Measurements from ENCODE around the gene ATXN1.

The ATXN1 gene

DNA sequence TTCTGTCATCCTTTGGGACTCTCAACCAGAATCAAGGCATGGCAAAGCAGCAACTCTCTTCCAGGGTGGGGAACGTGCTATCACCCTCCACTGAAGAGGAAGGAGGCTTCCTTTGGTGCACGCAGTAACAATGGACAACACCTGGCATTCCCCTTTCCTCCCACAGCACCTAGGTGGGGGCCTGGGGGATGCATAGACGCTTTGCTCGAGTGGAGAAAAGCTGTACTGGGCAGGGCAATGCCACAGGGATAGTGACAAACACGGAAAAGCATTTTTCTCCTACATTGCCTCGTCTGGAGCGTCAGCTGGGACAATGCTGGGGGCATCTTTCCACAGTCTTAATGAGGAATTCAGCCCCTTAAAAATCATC is 439.9 kb downstream of the ATXN1 start:
- no peak for DNase-seq (ENCODE audit: extremely low read depth, insufficient read length)
- H3K27me3 ChIP-seq (replicated peaks; ENCODE audit: control insufficient read depth, insufficient read depth, low read length) = no peaks in the 10 kb centered on the region
- TF ChIP-seq, protein P1, sequence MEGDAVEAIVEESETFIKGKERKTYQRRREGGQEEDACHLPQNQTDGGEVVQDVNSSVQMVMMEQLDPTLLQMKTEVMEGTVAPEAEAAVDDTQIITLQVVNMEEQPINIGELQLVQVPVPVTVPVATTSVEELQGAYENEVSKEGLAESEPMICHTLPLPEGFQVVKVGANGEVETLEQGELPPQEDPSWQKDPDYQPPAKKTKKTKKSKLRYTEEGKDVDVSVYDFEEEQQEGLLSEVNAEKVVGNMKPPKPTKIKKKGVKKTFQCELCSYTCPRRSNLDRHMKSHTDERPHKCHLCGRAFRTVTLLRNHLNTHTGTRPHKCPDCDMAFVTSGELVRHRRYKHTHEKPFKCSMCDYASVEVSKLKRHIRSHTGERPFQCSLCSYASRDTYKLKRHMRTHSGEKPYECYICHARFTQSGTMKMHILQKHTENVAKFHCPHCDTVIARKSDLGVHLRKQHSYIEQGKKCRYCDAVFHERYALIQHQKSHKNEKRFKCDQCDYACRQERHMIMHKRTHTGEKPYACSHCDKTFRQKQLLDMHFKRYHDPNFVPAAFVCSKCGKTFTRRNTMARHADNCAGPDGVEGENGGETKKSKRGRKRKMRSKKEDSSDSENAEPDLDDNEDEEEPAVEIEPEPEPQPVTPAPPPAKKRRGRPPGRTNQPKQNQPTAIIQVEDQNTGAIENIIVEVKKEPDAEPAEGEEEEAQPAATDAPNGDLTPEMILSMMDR (IDR thresholded peaks at IDR 0.05; ENCODE audit: insufficient read depth, low read length, poor library complexity, severe bottlenecking) = no peak
- H3K4me3 ChIP-seq (replicated peaks; ENCODE audit: low read depth, low read length) = no peak overlapping the region
- no peaks in the 10 kb centered on the region; the same call in 1 of the 2 replicates for H3K36me3 ChIP-seq (ENCODE audit: control insufficient read depth, insufficient read depth, low read length)

DNA sequence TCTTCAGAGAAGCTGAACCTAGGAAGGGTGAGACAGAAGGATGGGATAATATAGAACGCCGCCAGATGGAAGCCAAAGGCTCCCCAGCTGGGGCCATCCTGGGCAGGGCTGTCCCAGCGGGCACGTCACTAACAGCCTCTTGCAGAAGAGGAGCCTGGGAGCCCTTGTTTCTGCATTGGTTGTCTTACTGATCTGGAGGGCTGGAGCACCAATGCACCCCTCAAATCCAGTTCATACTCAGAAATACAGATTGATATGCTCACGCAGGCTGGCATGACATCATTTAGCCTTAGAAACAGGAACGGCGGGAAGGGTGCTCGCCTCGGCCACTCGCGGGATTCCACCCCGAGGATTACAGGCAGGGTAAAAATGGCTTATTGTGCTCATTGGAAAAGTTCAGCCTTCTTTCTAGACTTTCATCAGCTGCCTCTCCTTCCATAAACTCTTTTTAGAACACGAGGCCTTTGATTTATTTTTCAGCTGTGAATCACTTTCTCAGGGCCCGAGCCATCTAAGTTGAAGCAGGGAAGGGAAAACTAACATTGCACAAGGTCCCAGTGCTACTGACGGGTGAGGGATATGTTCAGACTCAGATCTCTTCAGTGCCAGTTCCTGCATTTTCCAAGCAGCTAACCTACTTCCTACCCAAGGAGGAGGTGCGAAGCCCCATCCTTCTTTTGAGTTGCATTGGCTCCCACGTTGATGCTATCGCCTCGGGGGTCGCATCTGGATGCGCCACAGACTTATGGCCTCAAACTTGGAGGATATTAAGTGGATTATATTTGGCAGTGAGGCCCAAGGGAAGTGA is 440.5 kb downstream of the ATXN1 start:
- H3K4me3 ChIP-seq (replicated peaks; ENCODE audit: low read depth, low read length) = no peak overlapping the region; the same call in 1 of the 2 replicates
- TF ChIP-seq, protein P1 (IDR thresholded peaks at IDR 0.05; ENCODE audit: insufficient read depth, low read length, poor library complexity, severe bottlenecking) = no peak
- no peaks in the 10 kb centered on the region for H3K27me3 ChIP-seq (replicated peaks; ENCODE audit: control insufficient read depth, insufficient read depth, low read length)
- no peak for DNase-seq (ENCODE audit: extremely low read depth, insufficient read length)
- H3K36me3 ChIP-seq (ENCODE audit: control insufficient read depth, insufficient read depth, low read length) = no peaks in the 10 kb centered on the region; the same call in 1 of the 2 replicates

DNA sequence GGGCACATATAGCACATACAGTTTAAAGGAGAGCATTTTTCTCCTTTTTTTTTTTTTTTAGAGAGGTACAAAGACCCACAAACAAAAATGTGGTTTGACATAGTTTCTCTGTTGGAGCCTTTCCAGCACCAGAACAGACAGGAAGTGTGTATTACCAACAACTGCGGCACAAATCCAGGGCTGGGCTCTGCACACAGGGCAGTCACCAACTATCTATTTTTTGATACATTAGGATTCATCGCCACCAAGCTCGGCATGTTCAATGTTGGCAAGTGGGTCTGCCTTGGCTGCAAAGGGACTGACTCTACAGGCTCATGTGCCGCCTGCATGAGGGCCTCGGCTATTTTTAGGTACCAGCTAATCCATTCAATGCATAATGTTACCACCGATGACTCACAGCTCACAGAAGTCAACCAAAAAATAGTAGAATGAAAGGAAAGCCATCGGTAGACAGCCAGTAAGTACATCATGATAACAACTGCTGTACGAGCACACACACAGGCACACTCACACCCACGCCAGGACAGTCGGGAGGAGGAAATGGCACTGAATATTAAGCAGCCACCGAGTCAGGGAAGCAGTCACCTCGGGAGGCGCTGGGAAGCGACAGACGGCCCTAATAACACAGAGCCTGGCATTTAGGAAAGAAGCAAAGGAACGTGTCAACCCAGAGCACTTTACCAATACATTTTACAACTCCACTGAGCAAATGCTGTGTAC is 441.3 kb downstream of the ATXN1 start:
- Histone ChIP-seq H3K27me3 (replicated peaks; ENCODE audit: control insufficient read depth, insufficient read depth, low read length) (no peaks in the 10 kb centered on the region), H3K36me3 (ENCODE audit: control insufficient read depth, insufficient read depth, low read length) (no peaks in the 10 kb centered on the region; the same call in 1 of the 2 replicates), H3K4me3 (replicated peaks; ENCODE audit: low read depth, low read length) (peak overlapping the region; percentile 25)
- DNase-seq (ENCODE audit: extremely low read depth, insufficient read length) = peak; percentile 71
- TF ChIP-seq, protein P1 (IDR thresholded peaks at IDR 0.05; ENCODE audit: insufficient read depth, low read length, poor library complexity, severe bottlenecking) = no peak

DNA sequence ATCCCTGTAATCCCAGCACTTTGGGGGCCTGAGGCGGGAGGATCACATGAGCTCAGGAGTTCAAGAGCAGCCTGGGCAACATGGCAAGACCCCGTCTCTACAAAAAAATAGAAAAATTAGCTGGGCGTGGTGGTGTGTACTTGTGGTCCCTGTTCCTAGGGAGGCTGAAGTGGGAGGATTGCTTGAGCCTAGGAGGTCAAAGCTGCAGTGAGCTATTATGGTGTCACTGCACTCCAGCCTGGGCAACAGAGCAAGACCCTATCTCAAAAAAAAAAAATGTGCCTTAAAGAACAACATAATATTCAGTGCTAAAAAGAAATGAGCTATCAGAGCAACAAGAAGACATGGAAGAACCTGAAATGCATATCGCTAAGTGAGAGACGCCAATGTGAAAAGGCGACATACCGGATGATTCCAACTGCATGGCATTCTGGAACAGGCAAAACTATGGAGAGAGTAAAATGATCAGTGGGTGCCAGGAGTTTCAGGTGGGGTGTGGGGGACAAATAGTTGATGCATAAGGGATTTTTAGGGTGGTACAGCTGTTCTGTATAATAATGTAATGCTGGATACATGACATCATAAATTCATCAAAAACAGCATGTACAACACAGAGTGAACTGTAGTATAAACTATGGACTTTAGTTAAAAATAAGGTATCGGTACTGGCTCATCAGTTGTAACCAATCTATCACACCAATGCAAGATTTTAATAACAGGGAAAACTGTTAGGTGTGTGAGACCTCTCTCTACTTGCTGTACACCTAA is 442.1 kb downstream of the ATXN1 start:
- Histone ChIP-seq H3K4me3 (replicated peaks; ENCODE audit: low read depth, low read length) (no peak overlapping the region), H3K36me3 (ENCODE audit: control insufficient read depth, insufficient read depth, low read length) (no peaks in the 10 kb centered on the region; the same call in 1 of the 2 replicates), H3K27me3 (replicated peaks; ENCODE audit: control insufficient read depth, insufficient read depth, low read length) (no peaks in the 10 kb centered on the region)
- TF ChIP-seq, protein P1 (IDR thresholded peaks at IDR 0.05; ENCODE audit: insufficient read depth, low read length, poor library complexity, severe bottlenecking) = no peak
- DNase-seq (ENCODE audit: extremely low read depth, insufficient read length) = no peak

DNA sequence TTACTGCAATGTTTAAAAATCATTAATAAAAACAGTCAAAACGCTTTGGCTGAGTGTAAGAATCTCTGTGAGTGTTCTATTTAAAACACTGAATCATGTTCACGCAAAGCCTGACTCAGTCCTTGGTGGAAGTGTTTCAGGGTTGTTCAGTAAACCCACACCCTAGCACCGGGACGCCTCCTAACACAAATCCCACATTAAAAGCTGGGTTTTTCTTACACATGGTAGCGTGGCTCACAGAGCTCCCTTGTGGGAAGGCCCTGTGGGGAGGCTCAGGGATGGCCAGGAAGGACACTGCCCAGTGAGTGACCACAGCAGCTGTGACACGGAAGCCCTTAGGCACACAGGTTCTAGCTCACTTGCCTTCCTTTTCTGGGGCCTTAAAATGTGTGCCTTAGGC is 442.7 kb downstream of the ATXN1 start:
- Histone ChIP-seq H3K4me3 (replicated peaks; ENCODE audit: low read depth, low read length) (no peak overlapping the region), H3K27me3 (replicated peaks; ENCODE audit: control insufficient read depth, insufficient read depth, low read length) (no peaks in the 10 kb centered on the region), H3K36me3 (ENCODE audit: control insufficient read depth, insufficient read depth, low read length) (no peaks in the 10 kb centered on the region; the same call in 1 of the 2 replicates)
- DNase-seq (ENCODE audit: extremely low read depth, insufficient read length) = no peak
- TF ChIP-seq, protein P1 (IDR thresholded peaks at IDR 0.05; ENCODE audit: insufficient read depth, low read length, poor library complexity, severe bottlenecking) = no peak
